T-helper 9 cell (primary cell): ENCODE measurements around the gene GLIS1.

Source experiments
- DNase-seq: peaks from one replicate; pipeline ENCODE4 v3.0.0-alpha.2; 2020

GLIS1 gene

DNA sequence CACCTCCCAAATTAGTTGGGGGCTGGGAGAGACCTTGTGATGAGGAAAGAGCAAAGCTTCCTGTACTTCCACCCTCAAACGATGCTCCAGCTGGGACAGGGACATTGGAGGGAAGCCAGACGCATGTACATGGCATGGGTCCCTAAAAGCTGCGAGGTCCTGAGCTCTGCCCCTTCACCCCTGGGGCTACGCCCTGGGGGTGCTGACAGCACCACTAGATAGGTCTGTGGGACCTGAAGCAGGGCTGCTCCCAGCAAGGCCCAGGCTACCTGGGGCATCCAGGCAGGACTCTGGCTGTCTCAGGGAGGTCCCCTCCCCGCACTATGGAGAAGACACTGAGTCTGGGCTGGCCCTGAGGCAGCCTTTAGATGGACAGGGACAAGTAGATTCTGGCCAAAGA lies 196.4 kb downstream of the GLIS1 start:
- no peak for DNase-seq

DNA sequence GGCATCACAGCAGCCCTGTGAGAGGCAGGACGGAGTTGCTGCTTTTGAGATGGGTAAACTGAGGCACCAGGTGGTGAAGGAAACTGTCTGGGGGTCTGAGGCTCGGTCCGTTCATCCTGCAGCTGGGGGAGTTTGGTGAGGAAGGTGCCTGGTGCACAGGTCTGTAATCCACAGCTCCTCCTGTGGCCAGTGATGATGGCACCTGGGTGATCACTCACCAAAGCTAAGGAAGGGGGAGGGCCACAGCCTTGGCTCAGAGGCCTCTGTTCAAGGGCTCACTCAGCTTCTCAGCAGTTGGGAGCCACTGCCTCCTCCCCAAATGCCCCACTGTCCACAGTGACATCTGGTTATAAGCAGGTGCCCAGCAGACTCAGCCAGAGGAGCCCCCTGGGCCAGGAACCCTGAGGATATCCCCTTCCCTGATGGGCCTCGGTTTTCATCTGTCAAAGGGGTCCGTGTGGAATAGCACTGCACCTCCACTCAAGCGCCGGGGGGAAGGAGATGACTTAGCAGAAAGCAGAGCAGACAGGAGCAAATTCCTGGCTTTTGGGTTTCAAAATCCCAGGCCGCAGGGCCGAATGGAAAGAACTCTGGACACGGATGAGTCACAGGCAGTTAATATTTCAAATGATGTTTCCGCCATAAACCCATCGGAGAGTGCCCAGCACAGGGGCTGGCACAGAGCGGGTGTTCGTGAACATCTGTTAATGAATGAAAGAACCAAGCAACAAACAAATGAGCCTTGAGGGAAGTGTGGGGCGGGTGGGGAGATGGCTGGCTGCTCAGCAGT lies 197.0 kb downstream of the GLIS1 start:
- DNase-seq, result no peak

DNA sequence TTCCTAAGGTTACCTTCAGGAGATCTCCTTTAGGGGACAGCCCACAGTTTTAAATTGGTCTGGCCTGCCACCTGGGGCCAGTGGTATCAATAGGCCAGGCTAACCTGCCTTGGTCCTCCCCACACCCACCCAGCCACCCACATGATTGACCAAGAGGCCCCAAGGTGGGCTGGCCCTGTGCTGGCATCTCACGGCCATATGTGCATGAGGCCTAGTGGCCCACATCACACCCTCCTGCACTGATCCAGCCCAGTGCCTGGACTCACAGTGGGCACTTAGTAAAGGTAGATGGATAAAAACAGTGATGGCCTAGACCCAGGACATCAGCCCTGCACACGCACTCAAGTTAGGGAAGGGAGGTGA lies 197.7 kb downstream of the GLIS1 start:
- no peak for DNase-seq

DNA sequence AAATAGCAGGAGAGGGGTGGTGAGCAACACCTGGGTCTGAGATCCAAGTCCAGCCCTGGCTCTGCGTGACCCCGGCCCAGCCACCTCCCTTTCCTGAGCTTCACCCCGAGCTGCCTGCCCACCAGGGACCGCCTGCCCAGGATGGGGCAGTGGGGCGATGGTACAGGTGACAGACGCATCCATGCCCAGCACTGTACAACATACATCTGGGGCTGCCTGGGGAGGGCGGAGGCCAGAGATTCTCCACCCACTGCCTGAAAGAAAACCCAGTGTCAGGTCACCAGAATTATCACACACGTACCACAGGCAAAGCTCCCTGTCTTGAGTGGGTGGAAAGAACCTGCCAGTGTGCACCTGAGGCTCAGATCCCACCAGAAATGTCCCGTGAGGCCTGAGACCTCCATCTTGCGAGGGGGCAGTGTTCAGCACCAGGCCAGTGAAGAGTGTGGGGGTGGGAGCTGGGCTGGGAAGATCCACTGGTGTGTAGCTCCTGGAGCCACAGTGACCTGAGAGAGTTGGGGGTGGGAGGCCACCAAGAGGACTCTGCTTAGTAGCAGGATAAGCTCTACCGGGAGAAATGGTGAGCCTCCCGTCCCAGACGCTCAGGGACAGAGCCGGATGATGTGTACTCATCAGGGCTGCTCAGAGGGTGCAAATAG lies 198.2 kb downstream of the GLIS1 start:
- DNase-seq, result no peak

DNA sequence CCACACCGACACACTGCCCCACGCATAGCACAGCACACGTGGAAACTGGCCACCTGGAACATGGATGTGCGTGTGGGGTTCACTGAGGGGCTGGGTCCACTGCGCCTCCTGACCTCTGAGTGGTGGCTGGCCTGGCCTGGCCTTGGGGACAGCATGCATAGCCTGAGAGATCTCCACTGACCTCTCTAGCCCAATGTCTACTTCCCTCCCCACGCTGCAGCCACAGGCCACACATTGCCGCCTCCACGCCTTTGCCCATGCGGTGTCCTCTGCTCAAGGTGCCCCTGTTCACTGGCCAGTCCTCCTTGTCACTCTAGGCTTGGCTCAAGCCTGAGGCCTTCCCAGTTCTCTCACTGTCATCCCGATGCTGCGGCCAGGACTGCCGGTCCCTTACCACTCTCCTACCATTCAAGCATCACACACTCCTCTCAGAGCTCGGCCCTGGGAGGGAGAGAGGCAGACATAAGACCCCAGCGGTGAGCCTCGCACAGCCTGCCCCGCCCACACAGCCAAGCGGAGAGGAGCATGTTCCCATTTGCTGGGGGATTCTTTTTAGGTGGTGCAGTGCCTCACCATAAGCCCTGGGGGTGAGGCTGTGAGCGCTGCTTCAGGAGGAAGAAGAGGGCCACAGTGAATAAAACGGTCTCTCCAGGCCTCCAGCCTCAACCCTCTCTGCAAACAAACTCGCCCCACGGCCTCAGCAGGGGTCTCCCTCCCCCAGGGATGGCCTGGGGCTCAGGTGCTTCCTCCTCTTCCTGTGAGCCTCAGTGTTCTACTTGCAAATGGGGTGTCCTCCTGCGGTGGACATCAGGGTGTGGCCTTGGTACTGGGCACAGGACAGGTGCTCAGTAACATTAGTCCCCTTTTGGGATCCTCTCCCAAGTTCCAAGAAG lies 199.0 kb downstream of the GLIS1 start:
- DNase-seq, result no peak

DNA sequence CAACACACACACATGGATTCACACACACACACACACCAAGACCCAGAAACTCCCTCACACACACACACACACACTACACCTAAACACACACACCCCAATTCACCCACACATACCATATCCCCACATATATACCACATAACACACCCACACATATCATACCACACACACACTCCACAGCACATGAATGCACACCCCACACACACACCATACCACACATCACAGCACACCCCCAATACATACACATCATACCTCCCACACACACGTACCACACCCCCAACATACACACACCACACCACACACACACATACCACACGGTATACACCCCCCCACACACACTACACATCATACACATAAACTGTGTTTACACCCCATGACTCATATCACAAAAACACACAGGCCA lies 199.7 kb downstream of the GLIS1 start:
- no peak for DNase-seq

DNA sequence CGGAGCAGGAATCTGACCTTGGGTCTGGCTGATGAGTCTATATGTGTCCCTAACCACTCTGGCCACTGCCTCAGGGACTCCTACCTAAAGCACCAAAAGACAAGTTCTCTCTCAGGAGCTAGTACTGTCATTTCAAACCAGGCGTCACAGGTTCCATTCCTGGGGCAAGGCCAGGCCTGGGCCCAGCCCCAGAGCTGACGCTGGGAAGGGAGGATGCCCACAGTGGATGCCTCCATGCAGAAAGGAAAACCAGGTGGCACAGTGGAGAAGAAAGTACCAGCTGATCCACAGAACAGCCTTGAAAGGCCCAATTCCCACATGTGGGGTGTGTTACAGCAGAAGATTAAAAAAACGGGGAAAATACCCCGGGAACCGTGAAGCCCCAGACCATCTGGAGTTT lies 202.4 kb downstream of the GLIS1 start:
- DNase-seq, result no peak

DNA sequence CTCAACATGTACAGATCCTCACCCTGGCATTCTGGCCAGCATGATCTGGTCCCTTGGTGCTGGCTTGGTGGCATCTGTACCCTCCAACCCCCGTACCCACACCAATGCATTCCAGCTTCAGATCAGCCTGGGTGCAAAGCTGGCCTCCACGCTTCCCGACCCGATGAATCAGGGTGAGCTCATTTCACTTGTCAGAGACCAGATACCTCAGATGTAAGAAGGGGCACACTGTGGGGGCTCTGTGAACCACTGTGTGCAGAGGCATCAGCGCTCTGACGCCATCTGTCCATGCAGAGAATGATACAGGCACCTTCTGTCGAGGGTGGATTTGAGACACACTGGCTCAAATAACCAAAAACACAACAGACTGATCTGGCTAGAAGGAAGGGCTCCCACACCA lies 203.1 kb downstream of the GLIS1 start:
- no peak for DNase-seq

DNA sequence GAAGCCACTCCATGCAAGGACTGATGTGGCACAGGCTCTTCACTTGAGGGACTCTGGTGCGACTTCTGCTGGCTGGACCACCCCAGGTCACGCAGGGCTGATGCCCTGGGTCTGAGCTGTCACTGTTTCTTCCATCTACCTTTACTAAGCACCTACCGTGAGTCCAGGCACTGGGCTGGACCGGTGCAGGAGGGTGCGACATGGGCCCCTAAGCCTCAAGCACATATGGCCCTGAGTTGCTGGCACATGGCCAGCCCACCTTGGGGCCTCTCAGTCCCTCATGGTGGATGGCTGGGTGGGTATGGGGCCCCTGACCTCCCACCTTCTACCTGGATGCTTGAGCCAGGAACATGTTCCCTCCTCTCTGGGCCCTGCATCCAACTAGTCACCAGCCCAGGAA lies 203.7 kb downstream of the GLIS1 start:
- DNase-seq, result no peak

DNA sequence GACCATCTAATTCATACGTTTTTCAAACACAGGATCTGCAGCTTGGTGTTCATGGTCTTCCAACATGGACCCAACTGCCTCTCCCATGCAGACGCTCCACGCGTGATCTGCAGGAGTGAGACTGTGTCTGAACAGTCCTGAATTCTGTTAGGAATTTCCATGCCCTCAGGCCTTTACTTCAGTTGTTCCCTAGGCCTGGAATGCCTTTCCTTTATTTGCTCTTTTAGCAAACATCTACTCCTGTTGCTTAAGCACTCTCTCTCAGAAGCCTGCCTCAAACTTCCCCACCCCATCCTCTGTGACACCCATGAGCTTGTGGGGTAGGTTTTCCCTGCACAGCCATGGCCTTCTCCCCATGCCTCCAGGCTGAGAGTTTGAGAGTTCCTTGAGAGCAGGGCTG lies 206.1 kb downstream of the GLIS1 start:
- DNase-seq, result no peak

DNA sequence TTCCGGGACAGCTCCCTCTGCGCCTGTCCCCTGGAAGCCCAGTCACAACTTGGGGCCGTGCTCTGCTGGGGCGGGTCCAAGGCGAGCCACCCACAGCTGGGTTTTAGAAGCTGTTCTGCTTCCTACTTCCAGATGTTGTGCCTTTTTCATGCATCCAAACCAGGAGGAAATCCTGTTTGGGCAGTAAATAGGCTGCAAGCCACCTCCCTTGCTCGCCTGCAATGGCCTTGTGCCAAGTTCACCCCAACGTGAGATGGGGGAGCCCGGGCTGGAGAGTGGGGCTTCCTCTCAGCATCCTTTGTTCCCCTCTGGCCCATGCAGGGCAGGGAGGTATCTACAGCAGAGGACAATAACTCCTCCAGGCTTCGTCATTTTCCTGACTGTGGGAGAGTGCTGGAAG lies 206.6 kb downstream of the GLIS1 start:
- DNase-seq, result no peak

DNA sequence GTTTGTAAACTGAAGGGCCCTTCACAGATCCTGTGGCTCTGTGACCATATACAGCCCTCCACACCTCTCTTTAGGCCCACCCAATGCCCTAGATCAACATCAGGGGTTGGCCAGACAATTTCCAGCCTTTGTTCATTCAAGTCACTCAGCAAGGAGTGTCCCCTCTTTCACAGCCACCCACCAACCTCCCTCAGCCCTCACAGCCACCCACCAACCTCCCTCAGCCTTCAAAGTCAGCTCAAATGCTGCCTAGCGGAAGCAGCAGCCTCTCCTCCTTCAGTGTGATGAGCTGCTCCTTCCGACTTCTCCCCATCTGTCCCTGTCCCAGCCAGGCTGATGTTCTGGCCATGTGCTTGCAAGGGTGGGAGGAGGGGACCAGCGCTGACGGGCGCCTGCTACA lies 208.4 kb downstream of the GLIS1 start:
- DNase-seq, result no peak

DNA sequence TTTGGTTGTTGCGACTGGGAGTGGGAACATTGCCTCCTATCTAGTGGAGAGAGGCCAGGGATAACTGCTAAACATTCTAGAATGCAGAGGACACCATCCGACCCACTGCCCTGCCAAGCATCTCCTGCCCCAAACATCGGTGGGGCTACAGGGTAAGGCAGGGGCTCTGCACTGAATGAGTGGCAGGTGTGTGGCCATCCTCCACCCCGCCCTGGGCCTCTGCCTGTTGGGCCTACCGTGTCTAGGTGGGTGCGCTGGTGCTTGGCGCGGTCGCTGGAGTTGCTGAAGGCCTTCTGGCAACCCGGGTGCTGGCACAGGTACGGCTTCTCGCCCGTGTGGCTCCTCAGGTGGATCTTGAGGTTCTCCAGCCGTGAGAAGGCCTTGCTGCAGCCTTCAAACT lies 209.4 kb downstream of the GLIS1 start:
- no peak for DNase-seq

DNA sequence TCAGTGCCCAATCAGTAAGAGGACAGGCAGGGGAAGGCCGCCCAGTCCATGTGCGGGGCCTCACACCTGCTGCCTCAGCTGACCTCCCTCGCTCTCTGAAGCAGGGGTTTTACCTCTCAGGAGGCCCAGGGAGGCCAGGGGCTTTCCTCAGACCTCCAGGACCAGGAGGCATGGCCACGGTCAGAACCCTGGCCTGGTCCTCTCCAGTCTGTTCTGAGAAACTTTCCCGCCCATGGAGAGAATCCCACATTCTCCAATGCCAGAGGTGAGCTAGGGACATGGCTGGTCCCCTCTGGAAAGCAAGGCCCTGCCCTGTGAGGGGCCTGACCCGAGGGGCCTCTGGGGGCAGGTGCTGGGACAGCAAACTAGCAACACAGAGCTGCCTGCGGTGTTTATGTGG lies 211.6 kb downstream of the GLIS1 start:
- no peak for DNase-seq

DNA sequence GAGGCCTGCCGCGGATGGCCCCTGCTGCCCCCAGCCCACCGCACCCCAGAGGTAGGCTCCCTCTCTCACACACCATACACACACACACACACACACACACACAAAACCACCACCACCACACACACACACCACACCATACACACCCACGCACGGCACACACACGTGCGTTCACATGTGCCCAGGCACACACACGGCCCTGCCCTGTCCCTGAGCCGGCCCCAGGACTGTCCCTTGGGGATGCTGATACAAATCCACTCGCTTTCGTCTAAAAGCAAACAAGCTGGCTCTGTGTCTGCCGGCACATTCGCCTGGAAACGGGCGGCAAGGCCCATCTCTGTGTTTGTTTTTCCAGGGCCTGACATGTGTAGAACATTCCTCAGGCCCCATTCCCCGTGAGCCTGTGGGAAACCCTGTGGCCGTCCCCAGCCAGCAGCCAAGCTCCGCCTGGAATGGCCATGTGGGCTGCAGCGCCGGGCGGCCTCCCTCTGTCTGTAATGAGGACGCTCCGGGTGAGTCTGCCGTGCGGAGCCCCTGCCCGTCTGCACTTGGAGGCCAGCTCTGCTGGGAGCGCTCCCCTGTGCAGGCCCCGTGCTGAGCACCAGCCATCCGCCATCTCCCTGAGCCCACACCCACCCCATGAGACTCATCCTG lies 212.4 kb downstream of the GLIS1 start:
- no peak for DNase-seq

DNA sequence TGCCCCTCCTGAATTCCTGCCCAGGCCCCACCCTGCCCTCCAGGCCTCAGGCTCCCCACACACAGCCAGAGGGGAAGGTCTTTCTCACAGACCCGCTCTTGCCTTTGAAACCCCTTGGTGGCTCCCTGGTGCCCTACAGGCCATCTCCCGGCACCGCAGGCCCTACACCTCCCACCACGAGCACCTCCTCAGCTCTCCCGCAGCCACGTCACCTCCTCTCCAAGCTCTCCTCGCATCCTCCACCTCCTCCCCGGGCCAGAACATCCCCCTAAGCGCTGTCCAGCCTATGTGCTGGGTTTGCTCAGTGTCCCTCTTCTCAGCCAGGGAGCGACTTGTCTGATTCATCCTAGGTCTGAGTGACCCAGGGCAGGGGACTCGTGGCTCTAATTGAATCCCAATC lies 213.4 kb downstream of the GLIS1 start:
- DNase-seq, result no peak

DNA sequence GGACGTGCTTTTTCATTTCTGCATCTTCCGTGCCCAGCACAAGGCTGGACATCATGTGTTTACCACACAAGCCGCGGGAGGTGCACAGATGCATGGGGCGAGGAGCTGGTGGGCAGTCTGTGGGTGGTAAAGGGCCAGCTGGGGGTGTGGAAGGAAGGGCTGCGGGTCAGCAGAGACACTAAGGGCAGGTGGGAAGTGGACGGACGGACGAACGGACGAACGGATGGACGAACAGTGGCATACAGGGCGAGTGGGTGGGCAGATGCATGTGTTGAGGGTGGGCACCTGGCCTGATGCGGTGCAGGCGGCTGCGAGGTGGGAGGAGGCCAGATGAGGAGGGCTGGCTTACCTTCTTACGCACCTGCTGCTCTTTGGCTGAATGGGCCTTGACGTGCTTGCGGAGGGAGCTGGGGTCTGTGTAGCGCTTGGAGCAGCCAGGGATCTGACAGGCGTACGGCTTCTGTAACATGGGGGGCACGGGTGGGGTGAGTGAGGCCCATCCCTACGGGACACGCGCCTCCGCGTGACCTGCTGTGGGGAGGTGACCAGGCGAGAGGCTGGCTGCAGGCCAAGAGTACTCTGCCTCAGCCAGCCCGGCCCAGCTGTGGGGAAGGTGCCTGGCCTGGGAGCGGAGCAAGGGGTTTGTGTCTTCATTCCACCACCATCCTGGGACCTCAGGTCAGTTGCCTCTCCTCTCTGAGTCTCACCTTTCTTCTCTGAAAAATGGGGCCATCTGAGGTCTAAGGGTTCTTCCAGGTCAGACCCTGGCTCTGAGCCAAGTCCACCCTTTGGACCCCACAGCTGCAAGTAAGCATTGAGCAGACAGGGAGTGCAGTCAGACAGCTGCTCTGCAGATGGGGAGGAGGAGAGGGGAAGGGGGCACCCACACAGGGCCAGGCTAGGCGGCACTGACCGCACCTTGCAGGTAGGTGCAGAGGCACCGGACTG lies 214.3 kb downstream of the GLIS1 start:
- no peak for DNase-seq

DNA sequence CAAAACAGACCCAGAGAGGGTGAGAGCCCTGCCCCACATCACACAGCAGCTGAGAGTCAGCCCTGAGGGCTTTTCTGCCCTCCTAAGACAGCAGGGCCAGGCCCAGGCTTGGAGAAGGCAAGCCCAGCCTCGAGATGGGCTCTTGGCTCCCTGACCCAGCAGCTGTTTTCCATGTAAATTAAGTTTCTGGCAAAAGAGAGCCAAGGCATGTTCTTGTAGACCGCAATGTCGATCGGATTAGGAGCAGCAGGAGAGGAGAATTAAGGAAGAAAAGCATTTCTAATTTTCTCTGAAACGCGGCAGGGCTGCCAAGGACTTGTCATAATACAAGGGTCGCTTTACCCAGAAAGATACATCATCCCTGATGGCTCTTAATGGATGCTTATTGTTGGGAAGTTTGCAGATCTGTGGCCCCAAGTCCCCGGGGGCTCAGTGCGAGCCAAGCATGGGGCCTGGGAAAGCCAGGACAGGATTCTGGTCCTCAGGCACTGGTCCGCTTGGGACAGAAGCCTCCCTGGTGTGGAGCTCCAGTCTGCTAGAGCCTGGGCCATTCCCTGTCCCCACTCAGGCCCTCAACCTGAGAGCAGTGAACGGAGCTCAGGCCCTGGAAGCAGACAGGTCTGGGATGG lies 216.9 kb downstream of the GLIS1 start:
- DNase-seq, result no peak

DNA sequence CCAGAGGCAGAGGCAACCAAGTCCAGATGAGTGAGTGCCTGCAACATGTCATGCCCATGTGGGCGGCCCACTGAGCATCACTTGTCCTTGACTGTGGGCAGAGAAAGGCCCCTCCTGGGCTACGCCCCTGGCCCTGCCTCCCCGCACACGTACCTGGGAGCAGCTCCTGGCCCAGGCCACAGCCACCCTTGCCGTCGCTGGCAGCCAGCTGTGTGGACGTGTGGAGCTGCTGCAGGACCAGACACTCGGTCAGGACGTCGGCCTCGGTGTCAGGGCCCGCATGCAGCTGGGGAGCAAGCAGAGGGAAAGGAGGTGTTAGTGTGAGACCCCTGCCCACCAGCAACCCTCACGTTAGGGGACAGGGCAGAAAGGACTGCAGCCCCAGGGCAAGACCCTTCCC lies 218.5 kb downstream of the GLIS1 start:
- no peak for DNase-seq

DNA sequence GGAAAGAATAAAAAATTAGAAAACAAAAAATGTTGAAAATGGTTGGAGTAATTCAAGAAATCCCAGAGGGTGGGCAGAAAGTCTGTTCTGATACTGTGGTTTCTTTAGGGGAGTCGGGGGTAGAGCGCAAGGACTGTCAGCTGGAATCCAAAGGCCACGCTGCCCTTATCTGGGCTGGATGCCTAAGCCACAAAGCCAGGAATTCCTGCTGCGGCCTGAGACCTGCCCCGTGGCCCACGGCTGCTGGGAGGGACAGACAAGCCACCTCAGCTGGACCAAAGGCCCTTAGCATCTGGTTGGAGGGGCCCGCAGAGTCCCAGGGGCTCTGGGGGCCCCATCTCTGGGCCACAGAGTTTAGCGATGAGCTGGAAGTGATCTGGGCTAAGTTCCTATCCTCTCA lies 219.5 kb downstream of the GLIS1 start:
- DNase-seq, result no peak

DNA sequence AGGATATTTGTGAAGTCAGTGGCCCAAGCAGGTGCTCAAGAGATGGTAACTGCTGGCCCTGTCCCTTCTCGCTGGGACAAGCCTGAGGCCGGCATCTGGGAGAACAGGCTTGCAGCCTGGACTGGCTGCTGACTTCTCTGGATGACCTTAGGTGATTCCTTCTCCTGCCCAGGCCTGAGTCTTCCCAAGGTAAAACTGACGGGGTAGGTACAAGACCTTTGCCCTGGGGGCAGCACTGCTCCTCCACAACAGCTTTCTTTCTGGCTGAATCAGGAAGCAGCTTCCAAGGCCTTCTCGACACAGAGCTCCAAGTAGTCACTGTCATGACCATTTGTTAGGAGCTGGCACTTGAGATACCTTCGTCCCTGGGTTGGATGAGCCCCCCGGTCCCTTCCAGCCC lies 220.2 kb downstream of the GLIS1 start:
- no peak for DNase-seq
